Neuron (in vitro differentiated cells): Measurements from ENCODE around the gene GZMH.
"Not testable (repeated sequence)": the region's sequence is repeated elsewhere in the genome, so short reads cannot be mapped to it uniquely, and the experiment has no call there.

Experiments used
- H2AFZ ChIP-seq: one replicate; pipeline ENCODE4 v1.6.1; 2013; ENCODE audit warnings: low read depth, mild to moderate bottlenecking, inconsistent platforms, low read length, moderate library complexity
- H3K27me3 ChIP-seq: one replicate; pipeline ENCODE4 v1.6.1; 2013; ENCODE audit warnings: low read length; ENCODE audit not compliant: insufficient read depth
- H3K36me3 ChIP-seq: one replicate; pipeline ENCODE4 v1.6.1; 2013; ENCODE audit warnings: low read length; ENCODE audit not compliant: insufficient read depth
- H3K4me1 ChIP-seq: one replicate; pipeline ENCODE4 v1.6.1; 2013; ENCODE audit warnings: low read length; ENCODE audit not compliant: insufficient read depth
- H3K4me3 ChIP-seq: 2 replicates; pipeline ENCODE4 v1.5.1; 2013; ENCODE audit warnings: mild to moderate bottlenecking, low read length, moderate library complexity
- H3K9me3 ChIP-seq: one replicate; pipeline ENCODE4 v1.6.1; 2013; ENCODE audit warnings: low read length

The GZMH gene, protein sequence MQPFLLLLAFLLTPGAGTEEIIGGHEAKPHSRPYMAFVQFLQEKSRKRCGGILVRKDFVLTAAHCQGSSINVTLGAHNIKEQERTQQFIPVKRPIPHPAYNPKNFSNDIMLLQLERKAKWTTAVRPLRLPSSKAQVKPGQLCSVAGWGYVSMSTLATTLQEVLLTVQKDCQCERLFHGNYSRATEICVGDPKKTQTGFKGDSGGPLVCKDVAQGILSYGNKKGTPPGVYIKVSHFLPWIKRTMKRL

DNA sequence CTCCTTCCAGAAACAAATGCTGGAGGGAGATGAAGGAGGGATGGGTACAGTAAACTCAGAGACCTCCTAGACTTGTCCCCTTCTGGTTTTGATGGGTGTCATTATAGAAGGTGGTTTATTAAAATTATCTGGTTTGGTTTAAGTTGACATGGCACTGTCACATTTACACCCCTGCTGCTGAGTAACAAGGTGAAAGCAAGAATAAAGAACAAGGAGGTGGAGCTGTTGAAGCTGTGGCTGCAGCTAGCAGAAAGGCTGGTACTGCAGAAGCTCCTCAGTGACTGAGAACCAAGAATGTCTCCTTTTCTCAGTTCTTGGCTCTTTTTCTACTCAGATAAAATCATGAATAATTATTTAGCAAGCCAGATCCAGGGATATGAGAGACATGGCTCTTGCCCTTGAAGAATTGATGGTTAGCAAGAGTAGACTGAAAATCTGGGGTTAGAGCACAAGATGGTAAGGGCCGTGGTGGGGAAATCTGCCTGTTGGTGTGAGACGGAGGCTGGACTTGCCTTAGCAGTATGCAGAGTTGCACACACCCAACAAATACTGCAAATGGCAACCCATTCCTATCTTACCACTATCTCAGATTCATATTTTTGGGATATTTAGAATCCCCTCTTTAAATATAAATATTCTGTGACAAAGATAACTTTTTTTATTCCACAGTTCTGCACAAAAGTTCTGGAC lies at the start of gene GZMH:
Gene GZMH, minus strand, starts transcription at position 31 of the 690 bp plus-strand sequence. CDS start 72 bp downstream, outside the sequence.
- no peak within 1 kb of the TSS for H2AFZ ChIP-seq
- H3K4me1 ChIP-seq, result no peaks in the 10 kb centered on the region
- no peaks in the 10 kb centered on the region for H3K9me3 ChIP-seq
- H3K4me3 ChIP-seq, result no peak within 1 kb of the TSS
- H3K27me3 ChIP-seq, result no peaks in the 10 kb centered on the region
- no peaks in the 10 kb centered on the region for H3K36me3 ChIP-seq

DNA sequence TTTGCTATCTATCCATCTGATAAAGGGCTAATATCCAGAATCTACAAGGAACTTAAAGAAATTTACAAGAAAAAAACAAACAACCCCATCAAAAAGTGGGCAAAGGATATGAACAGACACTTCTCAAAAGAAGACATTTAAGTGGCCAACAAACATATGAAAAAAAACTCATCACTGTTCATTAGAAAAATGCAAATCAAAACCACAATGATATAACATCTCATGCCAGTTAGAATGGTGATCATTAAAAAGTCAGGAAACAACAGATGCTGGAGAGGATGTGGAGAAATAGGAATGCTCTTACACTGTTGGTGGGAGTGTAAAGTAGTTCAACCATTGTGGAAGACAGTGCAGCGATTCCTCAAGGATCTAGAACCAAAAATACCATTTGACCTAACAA lies 38.9 kb upstream of the GZMH start:
- H3K4me1 ChIP-seq, H3K36me3 ChIP-seq, H3K27me3 ChIP-seq, H3K4me3 ChIP-seq, H2AFZ ChIP-seq, H3K9me3 ChIP-seq: not testable (repeated sequence)

DNA sequence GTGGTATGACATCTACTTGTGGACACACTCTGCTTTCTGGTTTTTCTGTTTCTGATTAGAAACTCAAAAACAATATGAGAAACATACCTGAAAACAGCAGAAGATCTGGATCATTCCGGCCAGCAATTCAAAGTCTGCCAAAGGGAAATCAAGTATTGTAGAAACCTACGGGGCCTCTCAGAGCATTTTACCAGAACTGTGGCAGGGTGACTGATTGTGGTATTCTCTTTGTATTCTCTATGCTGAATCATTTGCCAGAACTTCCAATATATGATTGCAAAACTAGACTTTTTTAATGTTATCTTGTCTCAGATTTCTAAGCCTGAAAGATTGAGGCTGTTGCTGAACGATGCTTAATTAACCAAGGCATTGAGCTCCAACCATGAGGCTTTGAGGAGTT lies 30.4 kb upstream of the GZMH start:
- no peaks in the 10 kb centered on the region for H3K9me3 ChIP-seq

DNA sequence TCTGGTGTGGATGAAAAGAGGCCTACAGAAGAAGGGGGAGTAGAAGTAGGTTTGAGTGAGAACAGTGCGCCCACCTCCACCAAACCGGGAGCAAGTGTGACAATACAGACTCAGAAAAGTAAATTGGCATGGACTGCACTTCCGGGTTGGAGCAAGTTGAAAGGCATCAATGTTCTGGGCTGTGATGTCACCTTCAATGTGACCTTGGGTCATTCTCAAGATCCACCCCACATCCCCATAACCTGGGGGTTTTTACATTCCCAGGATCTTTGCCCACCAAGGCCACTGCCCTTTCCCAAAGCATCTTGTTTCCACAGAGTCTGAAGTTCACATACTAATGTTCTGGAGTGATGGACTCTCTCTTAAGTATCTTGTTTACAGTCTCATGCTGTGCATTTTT lies 29.8 kb upstream of the GZMH start:
- Histone ChIP-seq H3K4me3 (no peak overlapping the region), H2AFZ (no peak overlapping the region), H3K9me3 (no peaks in the 10 kb centered on the region), H3K4me1 (no peaks in the 10 kb centered on the region), H3K36me3 (no peaks in the 10 kb centered on the region), H3K27me3 (peaks cover 3% of the 10 kb centered on the region)

More for the DNA sequence above, 30.4 kb upstream of the GZMH start:
- H3K27me3 ChIP-seq, result peaks cover 3% of the 10 kb centered on the region
- H2AFZ ChIP-seq, result no peak overlapping the region
- no peak overlapping the region for H3K4me3 ChIP-seq
- H3K4me1 ChIP-seq, result no peaks in the 10 kb centered on the region
- no peaks in the 10 kb centered on the region for H3K36me3 ChIP-seq

DNA sequence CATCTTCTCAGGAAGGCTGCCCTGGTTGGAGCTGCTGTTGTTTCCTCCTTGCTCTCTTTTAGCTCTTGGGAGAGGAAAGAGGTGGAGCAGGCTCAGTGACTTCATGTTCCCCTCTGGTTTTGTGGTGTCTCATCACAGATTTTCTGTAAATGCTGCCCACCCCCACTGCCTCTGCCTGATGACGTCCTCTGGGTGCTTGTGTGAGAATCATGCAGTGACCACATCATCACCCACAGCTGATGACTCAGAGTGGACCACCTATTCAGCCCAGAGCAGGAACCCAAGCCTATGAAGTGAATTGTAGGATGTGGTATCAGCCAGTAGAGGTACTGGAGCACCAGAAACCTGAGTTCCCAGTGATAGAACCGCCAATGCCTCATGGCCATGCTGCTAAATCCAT lies 24.7 kb upstream of the GZMH start, which contains the start of gene GZMB:
Gene GZMB, minus strand, starts transcription at position 33 of the 400 bp plus-strand sequence. Its CDS starts 30 bp downstream, at position 3.
- Histone ChIP-seq H3K9me3 (no peaks in the 10 kb centered on the region), H3K4me3 (no peak within 1 kb of the TSS), H3K27me3 (no peaks in the 10 kb centered on the region), H3K4me1 (no peaks in the 10 kb centered on the region), H2AFZ (no peak within 1 kb of the TSS), H3K36me3 (no peaks in the 10 kb centered on the region)

DNA sequence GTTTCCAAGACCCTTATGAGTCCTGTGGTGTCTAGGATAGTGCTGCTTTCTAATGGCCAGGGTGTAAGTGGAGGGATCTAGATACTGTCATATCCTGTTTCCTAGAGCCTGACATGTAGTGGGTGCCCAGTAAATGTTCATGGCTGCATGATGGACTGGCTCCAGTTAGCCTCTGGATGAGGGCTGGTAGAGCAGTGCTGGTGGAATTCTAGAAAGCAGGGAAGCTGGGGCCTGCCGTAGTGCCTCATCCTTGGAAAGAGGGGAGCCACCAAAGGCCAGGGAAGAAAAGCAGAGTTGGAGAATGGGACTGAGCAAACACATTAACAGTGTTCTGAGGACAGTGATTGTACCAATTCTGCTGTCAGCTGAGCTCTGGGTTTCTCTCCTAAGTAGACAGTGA lies 23.9 kb upstream of the GZMH start:
- H2AFZ ChIP-seq, result no peak overlapping the region
- H3K4me3 ChIP-seq, result no peak overlapping the region
- H3K9me3 ChIP-seq, result no peaks in the 10 kb centered on the region

DNA sequence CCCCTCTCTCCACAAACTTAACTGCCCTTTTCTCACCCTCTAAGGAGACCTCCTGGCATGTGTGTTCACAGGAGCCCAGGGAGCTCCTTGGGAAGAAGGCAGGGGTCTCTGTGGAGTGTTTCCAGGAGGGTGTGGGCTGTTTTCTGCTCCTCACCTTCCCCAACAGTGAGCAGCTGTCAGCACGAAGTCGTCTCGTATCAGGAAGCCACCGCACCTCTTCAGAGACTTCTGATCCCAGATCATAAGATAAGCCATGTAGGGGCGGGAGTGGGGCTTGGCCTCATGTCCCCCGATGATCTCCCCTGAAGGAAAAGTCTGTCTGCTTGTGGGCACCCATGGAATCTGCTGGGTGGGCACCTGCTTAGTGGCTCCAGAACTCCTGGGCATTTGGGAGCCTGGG lies 23.3 kb upstream of the GZMH start:
- Histone ChIP-seq H3K9me3 (no peaks in the 10 kb centered on the region), H2AFZ (no peak overlapping the region), H3K4me1 (no peaks in the 10 kb centered on the region), H3K4me3 (no peak overlapping the region), H3K27me3 (peaks cover 3% of the 10 kb centered on the region), H3K36me3 (no peaks in the 10 kb centered on the region)

More for the DNA sequence above, 23.9 kb upstream of the GZMH start:
- H3K36me3 ChIP-seq, result no peaks in the 10 kb centered on the region
- H3K27me3 ChIP-seq, result peaks cover 3% of the 10 kb centered on the region
- H3K4me1 ChIP-seq, result no peaks in the 10 kb centered on the region

DNA sequence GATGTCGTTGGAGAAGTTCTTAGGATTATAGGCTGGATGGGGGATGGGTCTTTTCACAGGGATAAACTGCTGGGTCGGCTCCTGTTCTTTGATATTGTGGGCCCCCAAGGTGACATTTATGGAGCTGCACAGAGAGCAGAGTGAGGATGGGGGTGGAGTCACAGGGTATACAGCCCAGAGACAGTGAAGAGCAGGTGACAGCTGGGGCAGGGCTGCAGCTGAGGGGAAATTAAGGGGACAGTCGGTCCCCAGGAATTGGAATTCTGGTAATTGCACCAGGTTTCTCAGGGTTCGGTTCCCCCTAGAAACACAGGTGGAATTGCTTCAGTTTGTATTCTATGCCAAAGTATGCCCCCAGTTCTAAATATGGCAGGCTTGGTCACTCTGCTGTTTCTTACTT lies 22.9 kb upstream of the GZMH start:
- Histone ChIP-seq H3K27me3 (peaks cover 3% of the 10 kb centered on the region), H3K4me3 (no peak overlapping the region), H3K4me1 (no peaks in the 10 kb centered on the region), H3K36me3 (no peaks in the 10 kb centered on the region), H3K9me3 (no peaks in the 10 kb centered on the region), H2AFZ (no peak overlapping the region)

DNA sequence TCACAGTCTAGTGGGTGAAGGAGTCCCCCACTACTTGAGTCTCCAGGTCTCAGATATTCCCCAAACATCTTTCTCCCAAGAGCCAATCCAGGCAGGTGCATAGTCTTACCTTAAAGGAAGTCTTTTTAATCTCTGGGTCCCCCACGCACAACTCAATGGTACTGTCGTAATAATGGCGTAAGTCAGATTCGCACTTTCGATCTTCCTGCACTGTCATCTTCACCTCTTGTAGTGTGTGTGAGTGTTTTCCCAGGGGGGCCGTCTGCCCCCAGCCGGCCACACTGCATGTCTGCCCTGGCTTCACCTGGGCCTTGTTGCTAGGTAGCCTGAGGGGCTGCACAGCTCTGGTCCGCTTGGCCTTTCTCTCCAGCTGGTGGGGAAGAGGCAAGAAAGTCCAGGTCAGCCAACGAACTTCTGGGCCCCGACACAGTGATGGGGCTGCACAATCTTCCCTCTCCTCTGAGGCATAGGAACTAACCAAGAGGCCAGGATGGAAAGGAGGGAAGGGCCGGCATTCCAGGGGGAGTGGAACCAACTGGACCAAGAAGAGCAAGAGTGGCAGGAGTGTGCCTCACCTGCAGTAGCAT lies 22.4 kb upstream of the GZMH start:
- Histone ChIP-seq H3K4me3 (no peak overlapping the region), H3K4me1 (no peaks in the 10 kb centered on the region), H3K27me3 (peaks cover 3% of the 10 kb centered on the region), H3K9me3 (no peaks in the 10 kb centered on the region), H3K36me3 (no peaks in the 10 kb centered on the region), H2AFZ (no peak overlapping the region)

DNA sequence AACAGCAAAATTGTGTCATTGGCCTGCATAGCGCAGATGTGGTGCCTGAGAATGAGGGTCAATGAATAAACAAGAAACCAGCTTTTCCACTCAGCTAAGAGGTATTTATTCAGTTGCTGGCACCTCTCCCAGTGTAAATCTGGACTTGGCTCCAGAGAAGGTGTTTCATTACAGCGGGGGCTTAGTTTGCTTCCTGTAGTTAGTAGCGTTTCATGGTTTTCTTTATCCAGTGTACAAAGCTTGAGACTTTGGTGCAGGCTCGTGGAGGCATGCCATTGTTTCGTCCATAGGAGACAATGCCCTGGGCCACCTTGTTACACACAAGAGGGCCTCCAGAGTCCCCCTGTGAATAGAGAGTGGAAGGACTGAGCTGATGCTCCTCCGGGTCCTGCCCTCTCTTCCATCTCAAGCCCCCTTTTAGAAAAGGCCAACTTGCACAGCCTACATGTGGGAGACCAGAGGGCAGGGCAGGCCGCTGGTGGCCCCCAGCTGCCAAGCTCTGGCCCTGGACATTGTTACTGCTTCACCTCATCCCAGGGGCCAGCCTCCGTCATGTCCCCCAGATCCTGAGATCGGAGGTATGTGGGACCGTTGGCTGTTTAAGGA lies 21.5 kb upstream of the GZMH start:
- H3K4me1 ChIP-seq, result no peaks in the 10 kb centered on the region
- H3K4me3 ChIP-seq, result no peak overlapping the region
- H3K27me3 ChIP-seq, result peaks cover 3% of the 10 kb centered on the region
- no peak overlapping the region for H2AFZ ChIP-seq
- H3K36me3 ChIP-seq, result no peaks in the 10 kb centered on the region
- no peaks in the 10 kb centered on the region for H3K9me3 ChIP-seq

DNA sequence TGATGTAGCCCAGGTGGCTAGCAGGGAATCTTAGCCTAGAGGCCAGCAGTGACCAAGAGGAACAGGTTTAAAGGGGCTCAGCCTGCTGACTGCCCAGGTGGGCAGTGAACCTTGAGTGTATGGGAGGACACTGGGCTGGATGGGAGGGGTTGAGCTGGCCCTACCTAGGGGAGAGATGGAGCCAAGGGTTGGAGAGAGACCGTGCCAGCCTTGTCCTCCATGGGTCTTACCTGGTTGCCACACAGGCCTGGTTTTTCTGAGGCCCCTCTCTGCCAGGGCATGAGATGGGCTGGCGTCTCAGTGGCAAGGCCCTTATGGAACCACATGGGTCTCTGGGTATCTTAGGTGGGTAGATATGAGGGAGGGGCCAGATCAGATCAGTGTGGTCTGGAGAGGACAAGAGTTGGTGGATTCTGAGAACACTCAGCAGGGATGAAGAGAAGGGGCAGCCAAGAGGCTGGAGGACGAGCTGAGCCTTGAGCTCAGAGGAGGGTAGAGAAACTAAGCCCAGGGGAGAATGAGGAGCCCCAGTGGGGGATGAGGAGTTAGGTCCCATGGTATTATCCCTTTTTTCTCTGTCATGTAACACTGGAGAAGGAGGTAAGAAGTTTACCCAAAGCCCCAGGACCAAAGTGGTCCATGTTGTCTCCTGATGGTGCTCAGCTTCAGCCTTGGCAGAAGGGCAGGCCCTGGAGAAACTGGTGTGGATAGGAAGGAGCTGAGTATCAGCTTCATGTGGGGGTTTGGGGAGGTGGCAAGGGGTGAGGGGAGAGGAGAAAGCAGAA lies 20.8 kb upstream of the GZMH start:
- Histone ChIP-seq H2AFZ (no peak overlapping the region), H3K9me3 (no peaks in the 10 kb centered on the region), H3K4me1 (no peaks in the 10 kb centered on the region), H3K36me3 (no peaks in the 10 kb centered on the region), H3K4me3 (no peak overlapping the region), H3K27me3 (peaks cover 3% of the 10 kb centered on the region)

DNA sequence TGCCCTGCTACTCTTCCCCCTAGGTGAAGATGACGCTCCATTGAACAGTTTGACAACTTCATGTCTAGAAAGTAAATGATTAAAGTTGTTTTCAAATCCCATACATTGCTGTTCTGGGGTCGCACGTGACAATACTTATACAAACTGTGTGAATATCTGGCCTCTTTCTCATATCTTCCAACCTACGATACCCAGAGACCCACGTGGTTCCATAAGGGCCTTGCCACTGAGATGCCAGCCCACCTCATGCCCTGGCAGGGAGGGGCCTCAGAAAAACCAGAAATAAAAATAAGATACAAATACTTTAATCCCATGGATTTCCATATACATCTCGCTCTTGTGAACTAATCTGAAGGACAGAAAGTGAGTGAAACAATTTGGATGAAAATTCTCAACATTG lies 20.0 kb upstream of the GZMH start:
- Histone ChIP-seq H3K9me3 (no peaks in the 10 kb centered on the region), H2AFZ (no peak overlapping the region), H3K36me3 (no peaks in the 10 kb centered on the region), H3K27me3 (peaks cover 3% of the 10 kb centered on the region), H3K4me3 (no peak overlapping the region), H3K4me1 (no peaks in the 10 kb centered on the region)
